Bronchial epithelial cell (primary cell): ENCODE measurements around the gene ANKRD62. TPM values are rescaled to one million over a fixed set of nuclear protein-coding genes. Genes with fewer than 3 reads are reported as not detected.

Experiments
- DNase-seq: peaks from one replicate; pipeline ENCODE4 v3.0.0-alpha.2; 2010; ENCODE audit warnings: low read depth
- FAIRE-seq: peaks from 2 replicates; lab custom pipeline; 2011; peaks lifted over from hg19 to GRCh38; lab: Jason Lieb, UNC
- H3K27me3 ChIP-seq: 2 replicates; pipeline ENCODE4 v1.5.1; 2011; ENCODE audit warnings: low read length; ENCODE audit not compliant: control insufficient read depth, insufficient read depth
- H3K36me3 ChIP-seq: 2 replicates; pipeline ENCODE4 v1.5.1; 2011; ENCODE audit warnings: low read length; ENCODE audit not compliant: control insufficient read depth, insufficient read depth
- H3K4me3 ChIP-seq: 2 replicates; pipeline ENCODE4 v1.5.1; 2011; ENCODE audit warnings: mild to moderate bottlenecking, low read depth, low read length, control low read depth
- total RNA-seq: library from RNA; depleted of rRNA; stranded (reverse); fragments of >200 nt; gene quantifications from 2 replicates; pipeline ENCODE4 v1.2.1, GENCODE V29; 2014
- TF ChIP-seq, protein P1 (sequence below): IDR thresholded peaks from 2 replicates; pipeline ENCODE4 v1.5.1; 2011; ENCODE audit warnings: mild to moderate bottlenecking, moderate library complexity, low read length, control low read depth, inconsistent platforms; ENCODE audit not compliant: insufficient read depth, severe bottlenecking

Gene ANKRD62
- total RNA-seq, 1 donor from 2014 or later = under 0.01 TPM

GRCh38 chr18:12088096-12088495 lies 5.5 kb upstream of the ANKRD62 start:
- TF ChIP-seq, protein P1, sequence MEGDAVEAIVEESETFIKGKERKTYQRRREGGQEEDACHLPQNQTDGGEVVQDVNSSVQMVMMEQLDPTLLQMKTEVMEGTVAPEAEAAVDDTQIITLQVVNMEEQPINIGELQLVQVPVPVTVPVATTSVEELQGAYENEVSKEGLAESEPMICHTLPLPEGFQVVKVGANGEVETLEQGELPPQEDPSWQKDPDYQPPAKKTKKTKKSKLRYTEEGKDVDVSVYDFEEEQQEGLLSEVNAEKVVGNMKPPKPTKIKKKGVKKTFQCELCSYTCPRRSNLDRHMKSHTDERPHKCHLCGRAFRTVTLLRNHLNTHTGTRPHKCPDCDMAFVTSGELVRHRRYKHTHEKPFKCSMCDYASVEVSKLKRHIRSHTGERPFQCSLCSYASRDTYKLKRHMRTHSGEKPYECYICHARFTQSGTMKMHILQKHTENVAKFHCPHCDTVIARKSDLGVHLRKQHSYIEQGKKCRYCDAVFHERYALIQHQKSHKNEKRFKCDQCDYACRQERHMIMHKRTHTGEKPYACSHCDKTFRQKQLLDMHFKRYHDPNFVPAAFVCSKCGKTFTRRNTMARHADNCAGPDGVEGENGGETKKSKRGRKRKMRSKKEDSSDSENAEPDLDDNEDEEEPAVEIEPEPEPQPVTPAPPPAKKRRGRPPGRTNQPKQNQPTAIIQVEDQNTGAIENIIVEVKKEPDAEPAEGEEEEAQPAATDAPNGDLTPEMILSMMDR = no peak
- H3K27me3 ChIP-seq = no peaks in the 10 kb centered on the region
- H3K36me3 ChIP-seq = no peaks in the 10 kb centered on the region
- no peak for FAIRE-seq
- DNase-seq = no peak
- no peak overlapping the region for H3K4me3 ChIP-seq

DNA sequence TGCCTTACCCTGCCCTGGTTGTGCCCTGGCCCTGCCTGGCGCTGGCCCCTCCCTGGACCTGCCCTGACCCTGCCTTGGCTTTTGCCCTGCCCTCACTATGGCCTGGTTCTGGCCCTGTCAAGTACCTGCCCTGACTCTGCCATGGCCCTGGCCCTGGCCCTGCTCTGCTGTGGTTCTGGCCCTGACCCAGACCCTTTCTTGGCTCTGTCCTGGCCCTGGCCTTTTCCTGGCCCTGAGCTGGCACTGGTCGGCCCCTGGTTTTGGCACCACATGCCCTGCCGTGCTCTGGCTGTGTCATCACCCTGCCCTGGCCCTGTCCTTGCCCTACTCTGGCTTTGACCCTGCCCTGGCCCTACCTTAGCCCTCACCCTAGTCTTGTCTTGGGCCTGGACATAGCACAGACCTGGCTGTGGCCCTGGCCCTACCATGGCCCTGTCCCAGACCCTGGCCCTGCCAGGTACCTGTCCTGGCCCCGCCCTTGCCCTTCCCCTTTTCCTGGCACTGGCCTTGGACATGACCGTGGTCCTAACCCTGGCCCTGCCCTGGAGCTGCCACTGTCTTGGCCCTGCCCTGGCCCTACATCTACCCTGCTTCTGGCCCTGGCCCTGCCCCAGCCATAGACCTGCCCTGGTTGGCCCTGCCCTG lies 4.8 kb upstream of the ANKRD62 start:
- Histone ChIP-seq H3K4me3 (no peak overlapping the region), H3K36me3 (no peaks in the 10 kb centered on the region), H3K27me3 (no peaks in the 10 kb centered on the region)
- TF ChIP-seq, protein P1 = no peak
- DNase-seq (no peak), FAIRE-seq (no peak)

GRCh38 chr18:12091538-12092141 lies 2.0 kb upstream of the ANKRD62 start:
- no peaks in the 10 kb centered on the region for H3K36me3 ChIP-seq
- H3K4me3 ChIP-seq = no peak overlapping the region
- TF ChIP-seq, protein P1 = no peak
- FAIRE-seq (no peak), DNase-seq (no peak)
- no peaks in the 10 kb centered on the region for H3K27me3 ChIP-seq

- Histone ChIP-seq H3K36me3 (no peaks in the 10 kb centered on the region), H3K27me3 (no peaks in the 10 kb centered on the region), H3K4me3 (no peak overlapping the region)
- no peak for DNase-seq
- TF ChIP-seq, protein P1 = peak; percentile 74
- FAIRE-seq = no peak
Measured at GRCh38 chr18:12092398-12093229, 1.0 kb upstream of the ANKRD62 start.

GRCh38 chr18:12098374-12098773 lies 4.7 kb downstream of the ANKRD62 start:
- no peak overlapping the region for H3K4me3 ChIP-seq
- TF ChIP-seq, protein P1 = no peak
- H3K27me3 ChIP-seq = peaks cover 2% of the 10 kb centered on the region
- no peak for FAIRE-seq
- no peaks in the 10 kb centered on the region for H3K36me3 ChIP-seq
- no peak for DNase-seq
